ENCODE measurements around the gene HTATSF1. TPM values are rescaled to one million over a fixed set of nuclear protein-coding genes. Genes with fewer than 3 reads are reported as not detected.

The HTATSF1 gene
- polyA plus RNA-seq, 1 of the 3 experiments (the other 2 are of a cell fraction), result 2.7 TPM

DNA sequence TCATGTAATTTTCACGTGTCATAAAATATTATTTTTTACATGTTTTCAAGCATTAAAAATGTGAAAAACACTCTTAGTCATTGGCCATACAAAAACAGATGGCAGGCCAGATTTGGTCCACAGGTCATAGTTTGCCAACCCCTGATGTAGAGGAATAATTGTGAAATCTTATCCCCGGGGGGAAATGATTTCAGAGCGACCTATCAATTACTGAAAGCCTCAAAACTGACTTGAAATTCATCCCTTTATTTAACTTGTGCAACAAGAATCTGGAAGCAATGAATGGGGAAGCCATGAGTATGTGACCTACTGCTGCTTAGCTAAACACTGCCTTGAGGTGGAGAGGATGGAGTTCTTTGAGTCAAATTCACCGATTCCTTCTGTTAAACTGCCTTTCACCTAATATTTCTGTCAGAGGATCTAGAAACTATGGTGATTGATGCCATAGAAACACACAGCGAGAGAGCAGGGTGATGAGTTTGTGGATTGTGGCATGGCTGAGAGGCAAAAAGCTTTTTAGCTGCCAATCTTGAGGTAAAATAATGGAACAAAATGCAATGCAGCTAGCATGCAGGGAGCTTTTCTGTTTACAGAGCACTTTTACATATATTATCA lies 40.0 kb upstream of the HTATSF1 start:
- Histone ChIP-seq H4K20me1 (ENCODE audit: insufficient read depth) (no peaks in the 10 kb centered on the region), H3K9ac (no peak overlapping the region), H3K4me1 (ENCODE audit: control insufficient read depth in 1 of 2, insufficient read depth in 2 of 2, low read depth in 1 of 2, low read length in 1 of 2) (no peaks in the 10 kb centered on the region; a peak in 1 of 4 replicates), H3K27me3 (ENCODE audit: insufficient read depth) (no peaks in the 10 kb centered on the region), H3K9me2 (no peaks in the 10 kb centered on the region), H3K27ac (ENCODE audit: low read depth in 2 of 2, low read length in 1 of 2) (no peak overlapping the region), H3F3A (replicated peaks; ENCODE audit: insufficient read depth) (no peaks in the 10 kb centered on the region), H3K4me3 (ENCODE audit: low read depth in 2 of 2, low read length in 1 of 2) (no peak overlapping the region), H3K36me3 (replicated peaks in 1 of 2; ENCODE audit: control insufficient read depth in 1 of 2, insufficient read depth in 2 of 2, low read length in 1 of 2) (no peaks in the 10 kb centered on the region), H3K79me2 (ENCODE audit: insufficient read depth) (no peaks in the 10 kb centered on the region), H3K4me2 (no peak overlapping the region), H2AFZ (ENCODE audit: low read depth) (no peak overlapping the region), H3K9me3 (no peaks in the 10 kb centered on the region)
- TF ChIP-seq MAX (IDR thresholded peaks at IDR 0.05; ENCODE audit: low read depth), result no peak
- 16% methylated on average over 5 of the region's 5 CpGs for WGBS (ENCODE audit: low lambda C conversion rate)
- CTCF ChIA-PET, result interaction anchor here (1.5 kb wide), 1 partner anchor 9 kb away, joined by 5 read pairs; no protein-coding TSS in a partner anchor
- POLR2A ChIA-PET, result no interaction called here
- DNase-seq, result no peak

DNA sequence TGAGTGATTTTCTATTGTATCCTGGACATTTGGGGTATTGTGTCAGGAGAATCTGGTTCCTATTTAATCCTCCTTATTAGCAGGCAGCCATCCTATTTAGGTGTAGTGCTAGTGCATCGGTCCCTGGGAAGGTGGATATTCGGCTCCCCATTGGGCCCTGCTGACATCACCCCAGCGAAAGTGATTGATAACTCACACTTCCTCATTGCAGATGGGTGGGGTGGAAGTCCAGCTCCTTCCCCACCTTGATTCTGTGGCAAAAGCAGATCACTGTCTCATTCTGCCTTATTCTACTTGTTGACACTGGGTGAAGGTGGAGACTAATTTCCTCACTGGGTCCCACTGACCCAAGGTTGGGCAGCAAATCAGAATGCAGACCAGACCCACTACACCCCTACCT lies 32.8 kb upstream of the HTATSF1 start:
- H3K27me3 ChIP-seq (ENCODE audit: insufficient read depth), result no peaks in the 10 kb centered on the region; the same call in 1 of the 2 replicates
- no peak overlapping the region for H3K4me2 ChIP-seq
- H3K27ac ChIP-seq (ENCODE audit: low read depth in 2 of 2, low read length in 1 of 2), result no peak overlapping the region
- TF ChIP-seq RFX5 (IDR thresholded peaks at IDR 0.05; ENCODE audit: low read length) (no peak), MAX (IDR thresholded peaks at IDR 0.05; ENCODE audit: low read depth) (no peak), TAF1 (IDR thresholded peaks at IDR 0.05; ENCODE audit: borderline replicate concordance, low read depth, low read length) (no peak), TEAD4 (IDR thresholded peaks at IDR 0.05; ENCODE audit: borderline replicate concordance, insufficient read depth) (no peak), RXRA (IDR thresholded peaks at IDR 0.05; ENCODE audit: borderline replicate concordance, low read depth) (no peak), FOSL2 (IDR thresholded peaks at IDR 0.05; ENCODE audit: borderline replicate concordance, low read depth) (no peak), EP300 (IDR thresholded peaks at IDR 0.05; ENCODE audit: borderline replicate concordance in 1 of 2, low read depth in 1 of 2, low read length in 1 of 2) (no peak), GATA2 (CRISPR knock-in tag; IDR thresholded peaks at IDR 0.05) (no peak), MXI1 (IDR thresholded peaks at IDR 0.05; ENCODE audit: low read depth, low read length) (no peak), FOXM1 (IDR thresholded peaks at IDR 0.05; ENCODE audit: low read depth) (no peak), CHD2 (IDR thresholded peaks at IDR 0.05; ENCODE audit: low read length, partially characterized antibody) (no peak)
- TF ChIP-seq, protein P1, sequence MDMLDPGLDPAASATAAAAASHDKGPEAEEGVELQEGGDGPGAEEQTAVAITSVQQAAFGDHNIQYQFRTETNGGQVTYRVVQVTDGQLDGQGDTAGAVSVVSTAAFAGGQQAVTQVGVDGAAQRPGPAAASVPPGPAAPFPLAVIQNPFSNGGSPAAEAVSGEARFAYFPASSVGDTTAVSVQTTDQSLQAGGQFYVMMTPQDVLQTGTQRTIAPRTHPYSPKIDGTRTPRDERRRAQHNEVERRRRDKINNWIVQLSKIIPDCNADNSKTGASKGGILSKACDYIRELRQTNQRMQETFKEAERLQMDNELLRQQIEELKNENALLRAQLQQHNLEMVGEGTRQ (IDR thresholded peaks at IDR 0.05; ENCODE audit: borderline replicate concordance, low read depth, low read length), result no peak
- TF ChIP-seq, protein P2, sequence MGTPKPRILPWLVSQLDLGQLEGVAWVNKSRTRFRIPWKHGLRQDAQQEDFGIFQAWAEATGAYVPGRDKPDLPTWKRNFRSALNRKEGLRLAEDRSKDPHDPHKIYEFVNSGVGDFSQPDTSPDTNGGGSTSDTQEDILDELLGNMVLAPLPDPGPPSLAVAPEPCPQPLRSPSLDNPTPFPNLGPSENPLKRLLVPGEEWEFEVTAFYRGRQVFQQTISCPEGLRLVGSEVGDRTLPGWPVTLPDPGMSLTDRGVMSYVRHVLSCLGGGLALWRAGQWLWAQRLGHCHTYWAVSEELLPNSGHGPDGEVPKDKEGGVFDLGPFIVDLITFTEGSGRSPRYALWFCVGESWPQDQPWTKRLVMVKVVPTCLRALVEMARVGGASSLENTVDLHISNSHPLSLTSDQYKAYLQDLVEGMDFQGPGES (IDR thresholded peaks at IDR 0.05; ENCODE audit: low read depth, low read length), result no peak
- TF ChIP-seq, protein P3, sequence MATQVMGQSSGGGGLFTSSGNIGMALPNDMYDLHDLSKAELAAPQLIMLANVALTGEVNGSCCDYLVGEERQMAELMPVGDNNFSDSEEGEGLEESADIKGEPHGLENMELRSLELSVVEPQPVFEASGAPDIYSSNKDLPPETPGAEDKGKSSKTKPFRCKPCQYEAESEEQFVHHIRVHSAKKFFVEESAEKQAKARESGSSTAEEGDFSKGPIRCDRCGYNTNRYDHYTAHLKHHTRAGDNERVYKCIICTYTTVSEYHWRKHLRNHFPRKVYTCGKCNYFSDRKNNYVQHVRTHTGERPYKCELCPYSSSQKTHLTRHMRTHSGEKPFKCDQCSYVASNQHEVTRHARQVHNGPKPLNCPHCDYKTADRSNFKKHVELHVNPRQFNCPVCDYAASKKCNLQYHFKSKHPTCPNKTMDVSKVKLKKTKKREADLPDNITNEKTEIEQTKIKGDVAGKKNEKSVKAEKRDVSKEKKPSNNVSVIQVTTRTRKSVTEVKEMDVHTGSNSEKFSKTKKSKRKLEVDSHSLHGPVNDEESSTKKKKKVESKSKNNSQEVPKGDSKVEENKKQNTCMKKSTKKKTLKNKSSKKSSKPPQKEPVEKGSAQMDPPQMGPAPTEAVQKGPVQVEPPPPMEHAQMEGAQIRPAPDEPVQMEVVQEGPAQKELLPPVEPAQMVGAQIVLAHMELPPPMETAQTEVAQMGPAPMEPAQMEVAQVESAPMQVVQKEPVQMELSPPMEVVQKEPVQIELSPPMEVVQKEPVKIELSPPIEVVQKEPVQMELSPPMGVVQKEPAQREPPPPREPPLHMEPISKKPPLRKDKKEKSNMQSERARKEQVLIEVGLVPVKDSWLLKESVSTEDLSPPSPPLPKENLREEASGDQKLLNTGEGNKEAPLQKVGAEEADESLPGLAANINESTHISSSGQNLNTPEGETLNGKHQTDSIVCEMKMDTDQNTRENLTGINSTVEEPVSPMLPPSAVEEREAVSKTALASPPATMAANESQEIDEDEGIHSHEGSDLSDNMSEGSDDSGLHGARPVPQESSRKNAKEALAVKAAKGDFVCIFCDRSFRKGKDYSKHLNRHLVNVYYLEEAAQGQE (IDR thresholded peaks at IDR 0.05; ENCODE audit: low read depth, low read length), result no peak
- TF ChIP-seq, protein P4, sequence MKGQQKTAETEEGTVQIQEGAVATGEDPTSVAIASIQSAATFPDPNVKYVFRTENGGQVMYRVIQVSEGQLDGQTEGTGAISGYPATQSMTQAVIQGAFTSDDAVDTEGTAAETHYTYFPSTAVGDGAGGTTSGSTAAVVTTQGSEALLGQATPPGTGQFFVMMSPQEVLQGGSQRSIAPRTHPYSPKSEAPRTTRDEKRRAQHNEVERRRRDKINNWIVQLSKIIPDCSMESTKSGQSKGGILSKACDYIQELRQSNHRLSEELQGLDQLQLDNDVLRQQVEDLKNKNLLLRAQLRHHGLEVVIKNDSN (IDR thresholded peaks at IDR 0.05; ENCODE audit: borderline replicate concordance, low read depth), result no peak
- TF ChIP-seq, protein P5, sequence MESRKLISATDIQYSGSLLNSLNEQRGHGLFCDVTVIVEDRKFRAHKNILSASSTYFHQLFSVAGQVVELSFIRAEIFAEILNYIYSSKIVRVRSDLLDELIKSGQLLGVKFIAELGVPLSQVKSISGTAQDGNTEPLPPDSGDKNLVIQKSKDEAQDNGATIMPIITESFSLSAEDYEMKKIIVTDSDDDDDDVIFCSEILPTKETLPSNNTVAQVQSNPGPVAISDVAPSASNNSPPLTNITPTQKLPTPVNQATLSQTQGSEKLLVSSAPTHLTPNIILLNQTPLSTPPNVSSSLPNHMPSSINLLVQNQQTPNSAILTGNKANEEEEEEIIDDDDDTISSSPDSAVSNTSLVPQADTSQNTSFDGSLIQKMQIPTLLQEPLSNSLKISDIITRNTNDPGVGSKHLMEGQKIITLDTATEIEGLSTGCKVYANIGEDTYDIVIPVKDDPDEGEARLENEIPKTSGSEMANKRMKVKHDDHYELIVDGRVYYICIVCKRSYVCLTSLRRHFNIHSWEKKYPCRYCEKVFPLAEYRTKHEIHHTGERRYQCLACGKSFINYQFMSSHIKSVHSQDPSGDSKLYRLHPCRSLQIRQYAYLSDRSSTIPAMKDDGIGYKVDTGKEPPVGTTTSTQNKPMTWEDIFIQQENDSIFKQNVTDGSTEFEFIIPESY (IDR thresholded peaks at IDR 0.05; ENCODE audit: borderline replicate concordance, low read depth), result no peak
- ChIA-PET CTCF (no interaction called here), POLR2A (no interaction called here)
- no peak overlapping the region for H3K9ac ChIP-seq
- no peaks in the 10 kb centered on the region for H3K36me3 ChIP-seq (replicated peaks in 1 of 2; ENCODE audit: control insufficient read depth in 1 of 2, insufficient read depth in 2 of 2, low read length in 1 of 2)
- no peaks in the 10 kb centered on the region for H3K9me3 ChIP-seq
- DNase-seq, result no peak
- no peak overlapping the region for H2AFZ ChIP-seq (ENCODE audit: low read depth)
- H3K9me2 ChIP-seq, result no peaks in the 10 kb centered on the region
- no peaks in the 10 kb centered on the region for H3F3A ChIP-seq (replicated peaks; ENCODE audit: insufficient read depth)
- no peak overlapping the region for H3K4me3 ChIP-seq (ENCODE audit: low read depth in 2 of 2, low read length in 1 of 2)
- no peaks in the 10 kb centered on the region for H3K4me1 ChIP-seq (ENCODE audit: control insufficient read depth in 1 of 2, insufficient read depth in 2 of 2, low read depth in 1 of 2, low read length in 1 of 2)
- 26% methylated on average over 3 of the region's 3 CpGs for WGBS (ENCODE audit: low lambda C conversion rate)
- H4K20me1 ChIP-seq (ENCODE audit: insufficient read depth), result no peaks in the 10 kb centered on the region
- no peaks in the 10 kb centered on the region for H3K79me2 ChIP-seq (ENCODE audit: insufficient read depth)

Measured in SK-N-SH (cell line).